MM.1S (cell line): Measurements from ENCODE around the gene APBA1.

Source experiments
- CTCF ChIP-seq: fragments of 300-600 bp; sonication (generic); IDR thresholded peaks from 2 replicates; pipeline ENCODE4 v1.5.1; 2016; ENCODE audit warnings: antibody characterized with exemption, low read length, mixed read lengths
- EZH2 ChIP-seq: fragments of 300-600 bp; sonication (generic); optimal IDR thresholded peaks from 2 replicates; pipeline ENCODE3; 2017; ENCODE audit warnings: low read depth, mild to moderate bottlenecking, antibody characterized with exemption, low read length, mixed read lengths
- EZH2phosphoT487 ChIP-seq: fragments of 300-600 bp; sonication (generic); IDR thresholded peaks from 2 replicates; pipeline ENCODE4 v1.6.1; 2018; ENCODE audit warnings: antibody characterized with exemption, low read length

DNA sequence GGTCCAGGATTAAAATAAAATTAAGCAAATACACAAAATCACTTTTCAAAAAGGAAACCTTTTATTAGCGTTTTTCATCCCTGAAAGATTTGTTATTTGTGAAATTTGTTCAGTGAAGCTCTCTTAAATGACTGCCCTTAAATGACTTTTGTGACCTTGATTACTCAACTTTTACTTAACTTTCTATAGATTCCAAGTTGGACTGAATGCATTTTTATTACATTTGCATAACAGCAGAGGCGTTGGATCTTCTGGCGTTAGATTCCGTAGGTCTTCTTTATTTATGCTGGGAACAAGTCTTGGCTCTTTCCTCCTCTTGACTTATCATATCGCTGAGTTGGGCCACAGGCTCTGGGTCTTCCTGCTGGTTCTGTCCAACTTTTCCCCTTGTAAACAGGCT is 78.4 kb downstream of the APBA1 start:
- TF ChIP-seq CTCF = no peak
- TF ChIP-seq EZH2phosphoT487 = no peak
- no peak for TF ChIP-seq EZH2
